PC-3 (cell line): Measurements from ENCODE around the gene ERI3.

Experiments
- EZH2 ChIP-seq: fragments of 300-600 bp; sonication (generic); IDR thresholded peaks from one replicate; pipeline ENCODE4 v1.6.1; 2017; ENCODE audit warnings: antibody characterized with exemption, mild to moderate bottlenecking, low read length; ENCODE audit not compliant: unreplicated experiment
- TF ChIP-seq, protein P1 (sequence below): fragments of 300-600 bp; sonication (generic); conservative IDR thresholded peaks from 2 replicates; pipeline ENCODE4 v1.5.1; 2017; ENCODE audit warnings: antibody characterized with exemption, low read depth, mild to moderate bottlenecking, low read length

GRCh38 chr1:44288883-44289282, 66.2 kb downstream of the ERI3 start:
- TF ChIP-seq, protein P1, sequence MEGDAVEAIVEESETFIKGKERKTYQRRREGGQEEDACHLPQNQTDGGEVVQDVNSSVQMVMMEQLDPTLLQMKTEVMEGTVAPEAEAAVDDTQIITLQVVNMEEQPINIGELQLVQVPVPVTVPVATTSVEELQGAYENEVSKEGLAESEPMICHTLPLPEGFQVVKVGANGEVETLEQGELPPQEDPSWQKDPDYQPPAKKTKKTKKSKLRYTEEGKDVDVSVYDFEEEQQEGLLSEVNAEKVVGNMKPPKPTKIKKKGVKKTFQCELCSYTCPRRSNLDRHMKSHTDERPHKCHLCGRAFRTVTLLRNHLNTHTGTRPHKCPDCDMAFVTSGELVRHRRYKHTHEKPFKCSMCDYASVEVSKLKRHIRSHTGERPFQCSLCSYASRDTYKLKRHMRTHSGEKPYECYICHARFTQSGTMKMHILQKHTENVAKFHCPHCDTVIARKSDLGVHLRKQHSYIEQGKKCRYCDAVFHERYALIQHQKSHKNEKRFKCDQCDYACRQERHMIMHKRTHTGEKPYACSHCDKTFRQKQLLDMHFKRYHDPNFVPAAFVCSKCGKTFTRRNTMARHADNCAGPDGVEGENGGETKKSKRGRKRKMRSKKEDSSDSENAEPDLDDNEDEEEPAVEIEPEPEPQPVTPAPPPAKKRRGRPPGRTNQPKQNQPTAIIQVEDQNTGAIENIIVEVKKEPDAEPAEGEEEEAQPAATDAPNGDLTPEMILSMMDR = no peak
- no peak for TF ChIP-seq EZH2
